GM20431 (cell line): Measurements from ENCODE around the gene DNMT1.

Experiments used
- in situ Hi-C: fragments of 300-500 bp; cut with MseI, MboI; formaldehyde crosslinking; loops from one replicate; pipeline ENCODE4 v1.15.0; 2020; ENCODE audit warnings: low sequenced_read_pairs; ENCODE audit not compliant: unreplicated experiment

The DNMT1 gene

GRCh38 chr19:10104130-10104513, 90.6 kb downstream of the DNMT1 start:
- in situ Hi-C loops = no loop called here

- in situ Hi-C loops = no loop called here
These were observed 91.9 kb downstream of the DNMT1 start for GRCh38 chr19:10102787-10103236.

GRCh38 chr19:10100163-10100785, 94.5 kb downstream of the DNMT1 start:
- in situ Hi-C loops = no loop called here

GRCh38 chr19:10096615-10096963, 98.2 kb downstream of the DNMT1 start:
- in situ Hi-C loops = no loop called here

GRCh38 chr19:10095948-10096614, 98.7 kb downstream of the DNMT1 start:
- in situ Hi-C loops = no loop called here

GRCh38 chr19:10095622-10095947, 99.2 kb downstream of the DNMT1 start:
- in situ Hi-C loops = no loop called here

GRCh38 chr19:10093295-10094186, 101.2 kb downstream of the DNMT1 start:
- in situ Hi-C loops = no loop called here

GRCh38 chr19:10092648-10093294, 102.0 kb downstream of the DNMT1 start:
- in situ Hi-C loops = no loop called here

- in situ Hi-C loops = no loop called here
These were observed 102.7 kb downstream of the DNMT1 start for GRCh38 chr19:10091895-10092641.

GRCh38 chr19:10091370-10091687, 103.4 kb downstream of the DNMT1 start:
- in situ Hi-C loops = no loop called here

GRCh38 chr19:10089801-10090375, 104.9 kb downstream of the DNMT1 start:
- in situ Hi-C loops = no loop called here

GRCh38 chr19:10088949-10089554, 105.7 kb downstream of the DNMT1 start:
- in situ Hi-C loops = no loop called here

- in situ Hi-C loops = no loop called here
These were observed 107.3 kb downstream of the DNMT1 start for GRCh38 chr19:10087296-10088061.

- in situ Hi-C loops = no loop called here
These were observed 108.1 kb downstream of the DNMT1 start for GRCh38 chr19:10086591-10087192.

GRCh38 chr19:10085641-10086590, 108.8 kb downstream of the DNMT1 start, which contains the start of gene SHFL:
Gene SHFL (plus strand): TSS chr19:10086317. CDS start chr19:10086428, 111 bp downstream.
- in situ Hi-C loops = no loop called here

- in situ Hi-C loops = no loop called here
These were observed 110.0 kb downstream of the DNMT1 start for GRCh38 chr19:10084803-10085202.

GRCh38 chr19:10083911-10084310, 110.8 kb downstream of the DNMT1 start:
- in situ Hi-C loops = no loop called here
